Mucosa of descending colon (tissue), 3 donors: ENCODE results near the gene VEPH1. TPM values are rescaled to one million over a fixed set of nuclear protein-coding genes. Genes with fewer than 3 reads are reported as not detected.

ENCODE experiments used
- ATAC-seq: fragments of 200-7000 bp; cut with Tn5 transposase; one replicate; pipeline ENCODE4 v1.9.1; 2020; ENCODE audit warnings: mild to moderate bottlenecking, moderate library complexity
- DNase-seq, 3 donors: peaks; one replicate each; pipeline ENCODE4 v3.0.0-alpha.2; 2020
- H3K36me3 ChIP-seq: fragments of 200-600 bp; one replicate; pipeline ENCODE4 v1.8.0; 2021; ENCODE audit warnings: low read depth, mild to moderate bottlenecking
- H3K4me1 ChIP-seq: fragments of 200-600 bp; one replicate; pipeline ENCODE4 v1.8.0; 2021; ENCODE audit warnings: low read depth, mild to moderate bottlenecking
- H3K4me3 ChIP-seq: fragments of 200-600 bp; one replicate; pipeline ENCODE4 v1.8.0; 2021; ENCODE audit warnings: mild to moderate bottlenecking
- H3K9me3 ChIP-seq: fragments of 200-600 bp; one replicate; pipeline ENCODE4 v1.8.0; 2021; ENCODE audit warnings: mild to moderate bottlenecking
- intact Hi-C, 2 donors: fragments of 100-400 bp; cut with DNase I in 1 of 2; cut with micrococcal nuclease in 1 of 2; formaldehyde crosslinking; loops; one replicate each; pipeline versions ENCODE4 v1.11.0 to v1.11.1; 2022; cut with DNase I, micrococcal nuclease
- total RNA-seq, 3 donors: library from RNA; stranded (reverse); fragmentation: NEBNext Ultra II Directional in 2 of 3; extraction: Animal tissue kit (Norgen Biotek cat#: 25700) in 2 of 3; gene quantifications; one replicate each; pipeline versions ENCODE4 v1.2.1 to v1.2.4, GENCODE V29; 2021 to 2023
- TF ChIP-seq, protein P1 (sequence below): fragments of 200-600 bp; IDR thresholded peaks from one replicate; pipeline ENCODE4 v1.8.0; 2022; ENCODE audit warnings: antibody characterized with exemption, mild to moderate bottlenecking
- donor health status: DM: no; HTN: no; CAD: no; lungs with moderate emphysema.
- donor health status: DM: no; HTN: no; CAD: no.
- donor health status: DM: no; HTN: yes; CAD: no.

Gene VEPH1
- total RNA-seq, 3 donors from 2014 or later, result 1.5 to 6.3 (median 4.8) TPM

DNA sequence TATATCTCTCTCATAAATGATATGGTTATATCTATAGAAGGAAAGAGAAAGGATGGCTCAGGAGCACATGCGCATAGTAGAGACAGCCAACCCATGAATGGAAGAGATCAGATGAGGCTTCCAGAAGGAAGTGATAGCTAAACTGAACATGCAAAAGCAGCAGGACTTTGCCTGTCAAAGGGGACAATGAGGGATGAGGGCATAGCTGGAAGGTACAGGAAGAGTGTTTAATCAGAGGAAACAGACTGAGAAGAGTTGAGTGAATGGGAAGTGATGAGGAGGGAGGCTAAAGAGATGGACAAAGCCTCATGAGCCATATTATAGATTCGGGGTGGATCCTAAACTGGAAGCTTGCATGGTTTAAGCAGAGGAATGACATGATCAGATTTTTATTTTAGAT is 26.5 kb upstream of the VEPH1 start:
- H3K4me1 ChIP-seq, result no peaks in the 10 kb centered on the region
- intact Hi-C loops, result no loop called here
- DNase-seq (no peak), ATAC-seq (no peak)
- H3K9me3 ChIP-seq, result no peaks in the 10 kb centered on the region
- H3K36me3 ChIP-seq, result no peaks in the 10 kb centered on the region
- no peak overlapping the region for H3K4me3 ChIP-seq
- TF ChIP-seq, protein P1, sequence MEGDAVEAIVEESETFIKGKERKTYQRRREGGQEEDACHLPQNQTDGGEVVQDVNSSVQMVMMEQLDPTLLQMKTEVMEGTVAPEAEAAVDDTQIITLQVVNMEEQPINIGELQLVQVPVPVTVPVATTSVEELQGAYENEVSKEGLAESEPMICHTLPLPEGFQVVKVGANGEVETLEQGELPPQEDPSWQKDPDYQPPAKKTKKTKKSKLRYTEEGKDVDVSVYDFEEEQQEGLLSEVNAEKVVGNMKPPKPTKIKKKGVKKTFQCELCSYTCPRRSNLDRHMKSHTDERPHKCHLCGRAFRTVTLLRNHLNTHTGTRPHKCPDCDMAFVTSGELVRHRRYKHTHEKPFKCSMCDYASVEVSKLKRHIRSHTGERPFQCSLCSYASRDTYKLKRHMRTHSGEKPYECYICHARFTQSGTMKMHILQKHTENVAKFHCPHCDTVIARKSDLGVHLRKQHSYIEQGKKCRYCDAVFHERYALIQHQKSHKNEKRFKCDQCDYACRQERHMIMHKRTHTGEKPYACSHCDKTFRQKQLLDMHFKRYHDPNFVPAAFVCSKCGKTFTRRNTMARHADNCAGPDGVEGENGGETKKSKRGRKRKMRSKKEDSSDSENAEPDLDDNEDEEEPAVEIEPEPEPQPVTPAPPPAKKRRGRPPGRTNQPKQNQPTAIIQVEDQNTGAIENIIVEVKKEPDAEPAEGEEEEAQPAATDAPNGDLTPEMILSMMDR, result no peak

DNA sequence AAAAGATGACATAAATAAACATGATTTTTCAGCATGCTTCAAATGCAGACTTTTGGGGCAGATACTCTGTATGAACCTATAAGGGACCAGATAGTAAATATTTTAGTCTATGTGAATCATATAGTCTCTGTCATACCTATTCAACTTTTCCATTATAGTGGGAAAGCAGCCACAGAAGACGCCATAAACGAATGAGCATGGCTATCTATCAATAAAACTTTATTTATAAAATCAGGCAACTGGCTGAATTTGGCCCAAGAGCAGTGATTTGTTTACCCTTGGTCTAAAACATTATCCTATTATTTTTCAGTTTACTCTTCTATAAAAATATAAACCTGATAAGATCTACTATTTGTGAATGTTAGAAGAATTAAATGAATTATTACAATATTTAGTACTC is 25.9 kb upstream of the VEPH1 start:
- TF ChIP-seq, protein P1, result no peak
- Histone ChIP-seq H3K4me1 (no peaks in the 10 kb centered on the region), H3K9me3 (no peaks in the 10 kb centered on the region), H3K36me3 (no peaks in the 10 kb centered on the region), H3K4me3 (no peak overlapping the region)
- no peak for DNase-seq
- ATAC-seq, result no peak
- intact Hi-C loops, result no loop called here

DNA sequence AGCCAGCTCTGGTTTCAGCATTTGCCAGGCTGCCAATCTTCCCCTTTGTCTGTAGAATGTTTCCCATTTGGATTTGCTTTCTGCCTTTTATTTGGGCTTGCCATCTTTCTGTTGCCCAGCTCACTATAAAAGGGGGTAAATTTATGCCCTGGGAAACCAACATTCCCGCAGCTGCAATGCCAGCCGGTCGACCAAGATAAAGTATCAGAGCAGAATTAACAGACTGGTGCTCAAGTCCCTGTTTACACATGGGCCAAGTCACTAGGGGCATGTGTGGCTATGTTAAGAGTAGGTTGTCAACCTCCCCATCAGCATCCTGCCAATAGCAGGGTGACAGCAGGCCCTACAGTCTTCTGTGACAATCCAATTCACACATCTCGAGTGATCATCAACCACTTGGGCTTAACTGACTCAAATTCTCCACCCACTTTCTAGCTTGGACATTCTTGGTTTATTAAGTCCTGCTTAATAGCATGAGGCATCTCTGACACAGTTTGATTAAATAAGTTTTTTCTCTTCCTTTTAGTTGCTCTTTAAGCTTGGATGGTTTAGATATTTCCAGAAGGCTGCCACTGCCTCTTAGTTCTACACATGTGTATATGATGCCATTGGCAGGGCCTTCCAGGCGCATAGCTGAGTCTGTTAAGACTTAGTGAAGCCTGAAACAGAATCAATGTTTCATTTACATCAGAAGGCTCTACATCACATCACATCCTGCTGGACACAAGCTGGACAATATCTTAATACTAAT is 24.1 kb upstream of the VEPH1 start:
- Histone ChIP-seq H3K36me3 (no peaks in the 10 kb centered on the region), H3K4me1 (no peaks in the 10 kb centered on the region), H3K9me3 (no peaks in the 10 kb centered on the region), H3K4me3 (no peak overlapping the region)
- TF ChIP-seq, protein P1, result no peak
- intact Hi-C loops, result no loop called here
- DNase-seq (no peak), ATAC-seq (no peak)

DNA sequence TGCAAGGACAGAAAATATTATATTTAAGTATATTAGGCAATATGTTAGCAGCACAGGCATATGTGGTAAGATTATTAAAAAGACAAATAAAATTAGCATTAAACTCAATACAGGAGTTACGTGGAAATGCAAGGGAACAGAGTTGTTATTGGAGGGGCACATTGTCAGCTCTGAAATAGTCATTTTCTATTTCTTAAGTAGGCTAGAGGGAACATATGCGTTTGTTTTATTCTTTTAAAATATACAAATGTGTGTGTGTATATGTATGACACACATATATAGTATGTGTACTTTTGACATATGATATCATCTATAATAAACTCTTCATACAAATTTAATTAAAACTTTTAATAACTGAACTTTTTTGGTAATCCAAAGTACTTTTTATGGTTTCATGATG is 22.8 kb upstream of the VEPH1 start:
- DNase-seq, result no peak
- no peaks in the 10 kb centered on the region for H3K9me3 ChIP-seq
- no peaks in the 10 kb centered on the region for H3K4me1 ChIP-seq
- TF ChIP-seq, protein P1, result no peak
- intact Hi-C loops, result no loop called here
- no peak for ATAC-seq
- no peaks in the 10 kb centered on the region for H3K36me3 ChIP-seq
- H3K4me3 ChIP-seq, result no peak overlapping the region

DNA sequence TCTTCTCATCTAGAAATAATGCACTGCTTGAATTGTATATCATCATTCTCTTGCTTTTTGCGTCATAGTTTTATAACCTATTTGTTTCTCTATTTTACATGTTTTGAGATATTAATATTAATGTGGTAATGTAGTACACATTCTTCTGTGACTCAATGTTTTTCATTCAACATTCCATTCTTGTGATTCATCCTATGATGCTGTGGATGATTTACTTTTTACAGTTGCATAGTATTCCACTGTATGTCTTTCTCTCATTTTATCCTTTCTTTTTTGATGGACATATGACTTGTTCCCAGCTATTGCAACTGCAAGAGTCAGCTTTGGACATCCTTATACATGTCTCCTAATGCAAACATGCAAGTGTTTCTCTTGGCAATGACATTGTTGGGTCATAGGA is 20.6 kb upstream of the VEPH1 start:
- TF ChIP-seq, protein P1, result no peak
- Histone ChIP-seq H3K9me3 (no peaks in the 10 kb centered on the region), H3K4me3 (no peak overlapping the region), H3K36me3 (no peaks in the 10 kb centered on the region), H3K4me1 (no peaks in the 10 kb centered on the region)
- intact Hi-C loops, result no loop called here
- DNase-seq (no peak), ATAC-seq (no peak)

DNA sequence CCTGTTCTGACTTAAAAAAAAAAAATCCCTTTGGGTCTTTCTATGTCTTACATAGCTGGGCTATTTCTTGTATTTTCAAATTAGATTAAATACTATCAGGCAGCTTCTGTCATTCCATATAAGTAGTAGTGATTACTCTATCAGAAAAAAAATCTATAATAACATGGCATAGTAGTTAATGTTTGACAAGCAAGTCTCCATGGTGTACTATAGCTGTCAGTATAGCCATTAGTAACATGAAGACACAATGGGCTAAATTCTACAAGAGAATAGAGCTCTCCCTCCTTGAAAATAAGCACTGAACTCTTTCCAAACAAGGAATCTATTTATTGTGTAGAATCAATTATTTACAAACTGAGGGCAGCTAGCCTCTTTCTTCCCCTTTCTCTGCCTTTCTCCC is 19.4 kb upstream of the VEPH1 start:
- ATAC-seq, result no peak
- intact Hi-C loops, result no loop called here
- Histone ChIP-seq H3K9me3 (no peaks in the 10 kb centered on the region), H3K4me3 (no peak overlapping the region), H3K4me1 (no peaks in the 10 kb centered on the region), H3K36me3 (no peaks in the 10 kb centered on the region)
- no peak for DNase-seq
- TF ChIP-seq, protein P1, result no peak
